Trophoblast cell (in vitro differentiated cells and primary cell): Measurements from ENCODE around the gene MUC16.
A peak's percentile ranks its signal among the peaks of the same experiment; 100 is the strongest.

ENCODE experiments used
- DNase-seq, 2 donors: peaks; one replicate each; pipeline ENCODE4 v3.0.0-alpha.2; 2016
- H2AFZ ChIP-seq: 2 replicates; pipeline ENCODE4 v1.6.1; 2013; ENCODE audit warnings: low read length, moderate library complexity, mild to moderate bottlenecking; ENCODE audit not compliant: insufficient read depth, poor library complexity
- H2AK5ac ChIP-seq: 2 replicates; pipeline ENCODE4 v1.6.1; 2013; ENCODE audit warnings: mild to moderate bottlenecking, low read length
- H2BK120ac ChIP-seq: 2 replicates; pipeline ENCODE4 v1.6.1; 2013; ENCODE audit warnings: low read length, mild to moderate bottlenecking, moderate library complexity; ENCODE audit not compliant: insufficient read depth, poor library complexity
- H2BK12ac ChIP-seq: 2 replicates; pipeline ENCODE4 v1.6.1; 2013; ENCODE audit warnings: mild to moderate bottlenecking, low read length, moderate library complexity
- H2BK5ac ChIP-seq: 2 replicates; pipeline ENCODE4 v1.6.1; 2013; ENCODE audit warnings: low read length, low read depth, moderate library complexity, mild to moderate bottlenecking; ENCODE audit not compliant: poor library complexity
- H3K14ac ChIP-seq: 2 replicates; pipeline ENCODE4 v1.6.1; 2013; ENCODE audit warnings: mild to moderate bottlenecking, low read length
- H3K18ac ChIP-seq: 2 replicates; pipeline ENCODE4 v1.6.1; 2013; ENCODE audit warnings: mild to moderate bottlenecking, low read length
- H3K23ac ChIP-seq: 2 replicates; pipeline ENCODE4 v1.6.1; 2013; ENCODE audit warnings: low read length
- H3K27ac ChIP-seq: 2 replicates; pipeline ENCODE4 v1.5.1; 2013; ENCODE audit warnings: low read depth, mild to moderate bottlenecking, inconsistent platforms, low read length, moderate library complexity
- H3K27me3 ChIP-seq: 2 replicates; pipeline ENCODE4 v1.6.1; 2013; ENCODE audit warnings: inconsistent platforms, mild to moderate bottlenecking, low read length, moderate library complexity; ENCODE audit not compliant: insufficient read depth
- H3K36me3 ChIP-seq, 2 experiments: 1 replicate in 1 of 2; 2 replicates in 1 of 2; pipeline ENCODE4 v1.6.1; 2013; ENCODE audit warnings: low read length in 2 of 2, mild to moderate bottlenecking in 2 of 2, moderate library complexity in 1 of 2; ENCODE audit not compliant: insufficient read depth in 2 of 2, control insufficient read depth in 1 of 2
- H3K4ac ChIP-seq: 2 replicates; pipeline ENCODE4 v1.6.1; 2013; ENCODE audit warnings: low read depth, mild to moderate bottlenecking, low read length, moderate library complexity
- H3K4me1 ChIP-seq, 2 experiments: 1 replicate in 1 of 2; 2 replicates in 1 of 2; pipeline ENCODE4 v1.6.1; 2013; ENCODE audit warnings: low read length in 2 of 2, mild to moderate bottlenecking in 2 of 2, moderate library complexity in 1 of 2; ENCODE audit not compliant: insufficient read depth in 2 of 2, control insufficient read depth in 1 of 2
- H3K4me2 ChIP-seq: 2 replicates; pipeline ENCODE4 v1.6.1; 2013; ENCODE audit warnings: inconsistent platforms, mild to moderate bottlenecking, low read length, moderate library complexity
- H3K4me3 ChIP-seq: 2 replicates; pipeline ENCODE4 v1.5.1; 2013; ENCODE audit warnings: mild to moderate bottlenecking, low read depth, low read length, inconsistent platforms
- H3K79me1 ChIP-seq: one replicate; pipeline ENCODE4 v1.6.1; 2013; ENCODE audit warnings: low read length
- H3K79me2 ChIP-seq: 2 replicates; pipeline ENCODE4 v1.6.1; 2013; ENCODE audit warnings: low read length, mild to moderate bottlenecking; ENCODE audit not compliant: control insufficient read depth, insufficient read depth, poor library complexity
- H3K9ac ChIP-seq: 2 replicates; pipeline ENCODE4 v1.6.1; 2013; ENCODE audit warnings: mild to moderate bottlenecking, low read length
- H3K9me3 ChIP-seq: 2 replicates; pipeline ENCODE4 v1.6.1; 2013; ENCODE audit warnings: low read depth, mild to moderate bottlenecking, control low read depth, inconsistent platforms, low read length; ENCODE audit not compliant: insufficient read depth
- H4K12ac ChIP-seq: 2 replicates; pipeline ENCODE4 v1.6.1; 2013; ENCODE audit warnings: low read depth, mild to moderate bottlenecking, low read length, moderate library complexity
- H4K8ac ChIP-seq: 2 replicates; pipeline ENCODE4 v1.6.1; 2013; ENCODE audit warnings: low read depth, mild to moderate bottlenecking, low read length, moderate library complexity
- H4K91ac ChIP-seq: one replicate; pipeline ENCODE4 v1.6.1; 2013; ENCODE audit warnings: low read depth, mild to moderate bottlenecking, low read length, moderate library complexity
- whole genome bisulfite sequencing: extraction: QIAGEN DNeasy Blood & Tissue Kit; methylation state at CpG from one replicate; pipeline ENCODE4 v1.1.7; 2013; ENCODE audit warnings: missing lambda C conversion rate; ENCODE audit not compliant: insufficient read length, insufficient coverage; ENCODE audit errors: extremely low coverage; 5-methylcytosine and 5-hydroxymethylcytosine counted together

The MUC16 gene

GRCh38 chr19:8988204-8988603, 22.0 kb downstream of the MUC16 start:
- Histone ChIP-seq H2BK12ac (no peak overlapping the region), H3K27ac (no peak overlapping the region), H3K4me1 (no peaks in the 10 kb centered on the region), H3K4me2 (no peak overlapping the region), H3K23ac (no peak overlapping the region), H3K18ac (no peak overlapping the region), H3K4me3 (no peak overlapping the region), H2AK5ac (no peak overlapping the region), H3K9ac (no peak overlapping the region), H3K79me1 (no peaks in the 10 kb centered on the region), H4K91ac (no peak overlapping the region), H4K12ac (no peak overlapping the region), H4K8ac (no peak overlapping the region), H3K36me3 (no peaks in the 10 kb centered on the region), H3K9me3 (no peaks in the 10 kb centered on the region), H3K4ac (no peak overlapping the region), H2AFZ (no peak overlapping the region), H3K79me2 (no peaks in the 10 kb centered on the region), H2BK5ac (no peak overlapping the region), H3K14ac (no peak overlapping the region), H3K27me3 (no peaks in the 10 kb centered on the region), H2BK120ac (no peak overlapping the region)
- WGBS = no CpG with 5 or more reads among the region's 10 CpGs
- peak; percentile 77 to 84 for DNase-seq

- H3K18ac ChIP-seq = no peak overlapping the region
- H4K91ac ChIP-seq = no peak overlapping the region
- no peak overlapping the region for H3K27ac ChIP-seq
- peak overlapping the region; percentile 1 for H3K4me3 ChIP-seq
- H3K4me2 ChIP-seq = no peak overlapping the region
- H3K23ac ChIP-seq = no peak overlapping the region
- DNase-seq = peak; percentile 66 to 71
- no peak overlapping the region for H3K9ac ChIP-seq
- H3K27me3 ChIP-seq = no peaks in the 10 kb centered on the region
- no peak overlapping the region for H2AK5ac ChIP-seq
- no peaks in the 10 kb centered on the region for H3K79me2 ChIP-seq
- no peak overlapping the region for H3K14ac ChIP-seq
- H3K9me3 ChIP-seq = no peaks in the 10 kb centered on the region
- WGBS = no CpG with 5 or more reads among the region's 3 CpGs
- H3K36me3 ChIP-seq = no peaks in the 10 kb centered on the region
- H2BK120ac ChIP-seq = no peak overlapping the region
- H2BK12ac ChIP-seq = no peak overlapping the region
- no peak overlapping the region for H4K12ac ChIP-seq
- no peak overlapping the region for H2BK5ac ChIP-seq
- no peak overlapping the region for H3K4ac ChIP-seq
- no peak overlapping the region for H4K8ac ChIP-seq
- H3K79me1 ChIP-seq = no peaks in the 10 kb centered on the region
- H3K4me1 ChIP-seq = no peaks in the 10 kb centered on the region
- H2AFZ ChIP-seq = no peak overlapping the region
Observed at GRCh38 chr19:8986296-8986695, 23.9 kb downstream of the MUC16 start.

- Histone ChIP-seq H3K23ac (no peak overlapping the region), H3K4me2 (no peak overlapping the region), H3K18ac (no peak overlapping the region), H2BK12ac (no peak overlapping the region), H4K8ac (no peak overlapping the region), H3K4me3 (no peak overlapping the region), H3K9me3 (peaks cover 51% of the 10 kb centered on the region), H3K79me2 (no peaks in the 10 kb centered on the region), H3K4me1 (no peaks in the 10 kb centered on the region), H4K12ac (no peak overlapping the region), H3K27ac (no peak overlapping the region), H3K36me3 (no peaks in the 10 kb centered on the region), H3K4ac (no peak overlapping the region), H2AFZ (no peak overlapping the region), H2BK5ac (no peak overlapping the region), H3K79me1 (no peaks in the 10 kb centered on the region), H3K9ac (no peak overlapping the region), H2AK5ac (no peak overlapping the region), H3K27me3 (no peaks in the 10 kb centered on the region), H2BK120ac (no peak overlapping the region), H3K14ac (no peak overlapping the region), H4K91ac (no peak overlapping the region)
- peak; percentile 13 to 61 for DNase-seq
- no CpG with 5 or more reads among the region's 5 CpGs for WGBS
Observed at GRCh38 chr19:8973501-8974091, 36.6 kb downstream of the MUC16 start.

GRCh38 chr19:8965887-8966286, 44.3 kb downstream of the MUC16 start:
- no peak overlapping the region for H2BK120ac ChIP-seq
- H3K9ac ChIP-seq = no peak overlapping the region
- no peaks in the 10 kb centered on the region for H3K4me1 ChIP-seq
- no peak overlapping the region for H3K18ac ChIP-seq
- H3K23ac ChIP-seq = no peak overlapping the region
- H3K79me2 ChIP-seq = no peaks in the 10 kb centered on the region
- no peak overlapping the region for H4K8ac ChIP-seq
- H2AK5ac ChIP-seq = no peak overlapping the region
- no peak overlapping the region for H3K4me2 ChIP-seq
- no peaks in the 10 kb centered on the region for H3K36me3 ChIP-seq
- H2BK12ac ChIP-seq = no peak overlapping the region
- peaks cover 47% of the 10 kb centered on the region for H3K9me3 ChIP-seq
- no peak overlapping the region for H3K4ac ChIP-seq
- H3K79me1 ChIP-seq = no peaks in the 10 kb centered on the region
- H3K14ac ChIP-seq = no peak overlapping the region
- no peak overlapping the region for H4K12ac ChIP-seq
- no peak overlapping the region for H3K27ac ChIP-seq
- no peak overlapping the region for H4K91ac ChIP-seq
- H3K4me3 ChIP-seq = no peak overlapping the region
- DNase-seq = peak in 1 of 2 donors; percentile 40
- H2BK5ac ChIP-seq = no peak overlapping the region
- no CpG with 5 or more reads among the region's 4 CpGs for WGBS
- no peaks in the 10 kb centered on the region for H3K27me3 ChIP-seq
- no peak overlapping the region for H2AFZ ChIP-seq
